CD4-positive, alpha-beta T cell (primary cell): ENCODE results near the gene UBL5. TPM values are rescaled to one million over a fixed set of nuclear protein-coding genes. Genes with fewer than 3 reads are reported as not detected.

Experiments used
- ATAC-seq: fragments of 200-7000 bp; cut with Tn5 transposase; one replicate; pipeline ENCODE4 v1.10.0; 2022; ENCODE audit warnings: mild to moderate bottlenecking; ENCODE audit not compliant: poor library complexity
- CTCF ChIA-PET: fragments of 350-600 bp; sonication (Branson Sonifier 250); formaldehyde crosslinking; loops from one replicate; lab custom pipeline; 2021; ENCODE audit warnings: antibody characterized with exemption, inconsistent platforms; lab: Charles Lee
- POLR2A ChIA-PET: fragments of 350-600 bp; sonication (Branson Sonifier 250); formaldehyde crosslinking; loops from one replicate; lab custom pipeline; 2021; ENCODE audit warnings: antibody characterized with exemption, inconsistent platforms; lab: Charles Lee
- DNase-seq, 14 experiments: peaks; one replicate each; pipeline ENCODE4 v3.0.0-alpha.2; 2013 to 2020; ENCODE audit warnings: mixed read lengths in 2 of 14
- H3K27ac ChIP-seq, 2 donors: one replicate each; pipeline versions ENCODE4 v1.5.1 to v1.7.0; 2013; ENCODE audit warnings: low read length in 2 of 2, low read depth in 1 of 2, mild to moderate bottlenecking in 1 of 2
- H3K27me3 ChIP-seq, 2 experiments: 1 replicate in 1 of 2; 2 replicates in 1 of 2; pipeline versions ENCODE4 v1.6.1 to v1.7.0; 2013; ENCODE audit warnings: low read length in 2 of 2, control low read depth in 1 of 2, mild to moderate bottlenecking in 1 of 2, moderate library complexity in 1 of 2; ENCODE audit not compliant: insufficient read depth in 2 of 2, control insufficient read depth in 1 of 2
- H3K36me3 ChIP-seq: one replicate; pipeline ENCODE4 v1.6.1; 2013; ENCODE audit warnings: low read length, control low read depth; ENCODE audit not compliant: insufficient read depth
- H3K4me1 ChIP-seq: one replicate; pipeline ENCODE4 v1.6.1; 2013; ENCODE audit warnings: low read length, control low read depth; ENCODE audit not compliant: insufficient read depth
- H3K4me3 ChIP-seq: one replicate; pipeline ENCODE4 v1.5.1; 2013; ENCODE audit warnings: mild to moderate bottlenecking, low read length, moderate library complexity
- H3K9me3 ChIP-seq, 2 experiments: 1 replicate in 1 of 2; 2 replicates in 1 of 2; pipeline versions ENCODE4 v1.6.1 to v1.7.0; 2013; ENCODE audit warnings: low read length in 2 of 2, mild to moderate bottlenecking in 2 of 2, control low read depth in 1 of 2, moderate library complexity in 1 of 2; ENCODE audit not compliant: control insufficient read depth in 1 of 2, insufficient read depth in 1 of 2
- H3K27ac Mint-ChIP-seq: one replicate; pipeline ENCODE4 v1.8.0; 2020; ENCODE audit warnings: mixed read lengths
- H3K27me3 Mint-ChIP-seq: one replicate; pipeline ENCODE4 v1.8.0; 2021; ENCODE audit warnings: mixed read lengths
- H3K36me3 Mint-ChIP-seq: one replicate; pipeline ENCODE4 v1.8.0; 2021; ENCODE audit warnings: low read depth, mixed read lengths
- H3K4me1 Mint-ChIP-seq: one replicate; pipeline ENCODE4 v1.8.0; 2021; ENCODE audit warnings: low read depth, mixed read lengths
- H3K4me3 Mint-ChIP-seq: one replicate; pipeline ENCODE4 v1.8.0; 2020; ENCODE audit warnings: mild to moderate bottlenecking, mixed read lengths
- H3K9me3 Mint-ChIP-seq: one replicate; pipeline ENCODE4 v1.8.0; 2020; ENCODE audit warnings: mixed read lengths
- intact Hi-C, 2 experiments: fragments of 100-400 bp; cut with DNase I in 1 of 2; cut with micrococcal nuclease in 1 of 2; formaldehyde crosslinking; loops; one replicate each; pipeline versions ENCODE4 v1.15.1 to v1.9.0; 2023 to 2025; cut with DNase I, micrococcal nuclease
- total RNA-seq, 174 experiments: library from RNA in 2 of 174; stranded (reverse) in 2 of 174; gene quantifications; one replicate each; pipeline ENCODE4 v1.2.3 and lab custom pipeline; 2021 to 2026
- TF ChIP-seq, protein P1 (sequence below): fragments of 200-600 bp; IDR thresholded peaks from one replicate; pipeline ENCODE4 v1.8.0; 2022; ENCODE audit warnings: antibody characterized with exemption, mild to moderate bottlenecking

The UBL5 gene
- total RNA-seq, 2 experiments from 2014 or later = 163 to 165 TPM

DNA sequence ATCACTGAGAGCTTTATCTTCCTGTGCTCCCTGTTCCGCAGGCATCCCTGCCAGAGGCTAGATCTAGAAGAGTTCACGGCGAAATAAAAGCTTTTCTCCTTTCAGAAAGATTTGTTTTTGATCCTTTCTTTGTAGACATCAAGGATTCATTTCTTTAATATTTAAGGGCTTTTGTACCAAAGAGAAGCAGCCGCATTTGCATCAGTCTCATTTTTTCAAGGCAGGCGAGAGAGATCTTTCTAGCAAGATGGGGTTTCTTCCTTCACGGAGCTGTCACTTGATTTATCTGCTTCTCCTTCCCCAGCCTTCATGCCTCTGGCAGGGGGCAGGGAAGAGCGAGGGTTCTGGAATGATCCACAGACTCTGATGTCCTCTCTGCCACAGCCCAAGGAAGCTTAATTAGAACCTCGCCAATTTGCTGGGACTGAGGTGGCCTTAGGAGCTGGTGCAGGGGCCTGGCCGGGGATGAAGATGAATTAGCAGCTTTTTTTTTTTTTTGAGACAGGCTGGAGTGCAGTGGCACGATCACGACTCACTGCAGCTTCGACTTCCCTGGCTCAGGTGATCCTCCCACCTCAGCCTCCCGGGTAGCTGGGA is 47.4 kb downstream of the UBL5 start:
- ChIA-PET CTCF (no interaction called here), POLR2A (no interaction called here)
- Mint-ChIP-seq H3K27me3 (no peaks in the 10 kb centered on the region), H3K36me3 (no peaks in the 10 kb centered on the region), H3K4me3 (no peak overlapping the region), H3K4me1 (no peaks in the 10 kb centered on the region), H3K9me3 (no peaks in the 10 kb centered on the region), H3K27ac (no peak overlapping the region)
- intact Hi-C loops = no loop called here
- ATAC-seq = no peak
- no peaks in the 10 kb centered on the region for H3K4me1 ChIP-seq
- H3K27me3 ChIP-seq = no peaks in the 10 kb centered on the region
- H3K9me3 ChIP-seq = no peaks in the 10 kb centered on the region
- H3K4me3 ChIP-seq = no peak overlapping the region
- TF ChIP-seq, protein P1, sequence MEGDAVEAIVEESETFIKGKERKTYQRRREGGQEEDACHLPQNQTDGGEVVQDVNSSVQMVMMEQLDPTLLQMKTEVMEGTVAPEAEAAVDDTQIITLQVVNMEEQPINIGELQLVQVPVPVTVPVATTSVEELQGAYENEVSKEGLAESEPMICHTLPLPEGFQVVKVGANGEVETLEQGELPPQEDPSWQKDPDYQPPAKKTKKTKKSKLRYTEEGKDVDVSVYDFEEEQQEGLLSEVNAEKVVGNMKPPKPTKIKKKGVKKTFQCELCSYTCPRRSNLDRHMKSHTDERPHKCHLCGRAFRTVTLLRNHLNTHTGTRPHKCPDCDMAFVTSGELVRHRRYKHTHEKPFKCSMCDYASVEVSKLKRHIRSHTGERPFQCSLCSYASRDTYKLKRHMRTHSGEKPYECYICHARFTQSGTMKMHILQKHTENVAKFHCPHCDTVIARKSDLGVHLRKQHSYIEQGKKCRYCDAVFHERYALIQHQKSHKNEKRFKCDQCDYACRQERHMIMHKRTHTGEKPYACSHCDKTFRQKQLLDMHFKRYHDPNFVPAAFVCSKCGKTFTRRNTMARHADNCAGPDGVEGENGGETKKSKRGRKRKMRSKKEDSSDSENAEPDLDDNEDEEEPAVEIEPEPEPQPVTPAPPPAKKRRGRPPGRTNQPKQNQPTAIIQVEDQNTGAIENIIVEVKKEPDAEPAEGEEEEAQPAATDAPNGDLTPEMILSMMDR = no peak
- H3K36me3 ChIP-seq = no peaks in the 10 kb centered on the region
- no peak for DNase-seq
- H3K27ac ChIP-seq = no peak overlapping the region

DNA sequence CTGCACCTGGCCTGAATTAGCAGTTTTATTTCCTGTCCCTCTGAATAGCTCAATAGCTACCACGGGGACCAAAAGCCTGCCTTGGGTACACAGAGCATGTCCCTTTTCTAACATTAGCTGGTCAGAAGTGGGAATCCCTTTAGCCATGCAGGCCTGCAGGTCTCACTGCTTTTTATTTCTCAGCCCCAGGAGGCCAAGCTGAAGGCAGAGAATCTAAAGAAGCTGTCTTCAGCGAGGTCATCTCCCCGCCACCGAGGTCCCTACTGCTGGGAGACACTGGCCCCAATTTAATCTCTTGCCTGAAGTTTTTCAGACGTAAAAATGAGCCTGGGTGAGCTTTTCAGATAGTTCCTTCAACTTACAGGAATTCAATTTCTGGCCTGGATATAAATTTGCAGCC is 48.1 kb downstream of the UBL5 start:
- DNase-seq (no peak), ATAC-seq (no peak)
- TF ChIP-seq, protein P1 = no peak
- H3K36me3 Mint-ChIP-seq = no peaks in the 10 kb centered on the region
- no peak overlapping the region for H3K4me3 Mint-ChIP-seq
- H3K9me3 Mint-ChIP-seq = no peaks in the 10 kb centered on the region
- Histone ChIP-seq H3K4me1 (no peaks in the 10 kb centered on the region), H3K36me3 (no peaks in the 10 kb centered on the region), H3K9me3 (no peaks in the 10 kb centered on the region), H3K27me3 (no peaks in the 10 kb centered on the region), H3K27ac (no peak overlapping the region), H3K4me3 (no peak overlapping the region)
- H3K4me1 Mint-ChIP-seq = no peaks in the 10 kb centered on the region
- H3K27me3 Mint-ChIP-seq = no peaks in the 10 kb centered on the region
- H3K27ac Mint-ChIP-seq = no peak overlapping the region
- CTCF ChIA-PET = no interaction called here
- intact Hi-C loops = no loop called here
- POLR2A ChIA-PET = no interaction called here

DNA sequence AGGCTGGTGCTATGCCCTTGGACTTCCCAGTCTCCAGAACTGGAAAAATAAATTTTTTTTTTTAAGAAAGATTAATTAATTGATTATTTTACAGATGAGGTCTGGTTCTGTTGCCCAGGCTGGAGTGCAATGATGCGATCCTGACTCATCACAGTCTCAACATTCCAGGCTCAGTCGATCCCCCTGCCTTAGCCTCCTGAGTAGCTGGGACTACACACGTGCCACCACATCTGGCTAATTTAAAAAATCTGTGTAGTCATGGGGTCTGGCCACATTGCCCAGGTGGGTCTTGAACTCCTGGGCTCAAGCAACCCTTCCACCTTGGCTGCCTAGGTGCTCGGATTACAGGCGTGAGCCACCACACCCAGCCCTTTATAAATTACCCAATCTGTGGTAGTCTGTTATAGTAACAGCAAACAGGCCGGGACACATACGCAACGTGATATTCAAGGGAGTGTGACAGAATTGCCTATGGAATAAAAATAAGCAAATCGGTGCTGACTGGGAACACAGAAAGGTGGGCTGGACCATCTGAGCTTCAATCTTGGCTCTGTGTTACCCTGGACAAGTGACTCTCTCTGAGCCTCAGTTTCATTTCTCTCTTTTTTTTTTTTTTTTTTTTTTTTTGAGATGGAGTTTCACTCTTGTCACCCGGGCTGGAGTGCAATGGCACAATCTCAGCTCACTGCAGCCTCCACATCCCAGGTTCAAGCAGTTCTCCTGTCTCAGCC is 50.2 kb downstream of the UBL5 start:
- H3K27me3 Mint-ChIP-seq = no peaks in the 10 kb centered on the region
- ATAC-seq = no peak
- no peaks in the 10 kb centered on the region for H3K27me3 ChIP-seq
- TF ChIP-seq, protein P1 = no peak
- no peaks in the 10 kb centered on the region for H3K9me3 ChIP-seq
- H3K36me3 Mint-ChIP-seq = no peaks in the 10 kb centered on the region
- intact Hi-C loops = no loop called here
- H3K4me1 ChIP-seq = no peaks in the 10 kb centered on the region
- CTCF ChIA-PET = no interaction called here
- H3K36me3 ChIP-seq = no peaks in the 10 kb centered on the region
- H3K4me3 Mint-ChIP-seq = no peak overlapping the region
- H3K4me3 ChIP-seq = no peak overlapping the region
- no peaks in the 10 kb centered on the region for H3K4me1 Mint-ChIP-seq
- POLR2A ChIA-PET = no interaction called here
- H3K9me3 Mint-ChIP-seq = no peaks in the 10 kb centered on the region
- no peak for DNase-seq
- H3K27ac ChIP-seq = no peak overlapping the region
- H3K27ac Mint-ChIP-seq = no peak overlapping the region
